Measurements from ENCODE around the gene AP2A1.

Gene AP2A1

DNA sequence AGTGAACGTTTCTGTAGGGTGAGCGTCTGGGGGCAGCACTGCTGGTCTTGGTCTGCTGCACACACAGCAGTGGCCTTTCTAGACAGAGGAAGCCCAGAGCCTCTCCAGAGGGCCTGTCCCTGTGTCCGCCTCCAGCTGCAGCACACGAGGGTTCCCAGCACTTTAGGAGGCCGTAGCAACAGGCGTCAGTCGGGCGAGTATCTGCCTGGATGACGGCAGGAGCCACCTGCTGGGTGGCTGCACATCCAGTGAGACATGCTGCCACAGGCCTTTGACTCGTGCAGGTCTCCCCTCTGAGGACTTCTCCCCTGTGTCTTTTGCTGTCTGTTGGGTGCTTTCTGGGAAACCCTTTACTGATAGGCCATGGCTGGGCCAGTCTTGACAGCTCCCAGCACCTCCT is 22.1 kb downstream of the AP2A1 start:
- TF ChIP-seq EZH2phosphoT487 (conservative IDR thresholded peaks at IDR 0.05; ENCODE audit: low read length), result no peak
- TF ChIP-seq, protein P1, sequence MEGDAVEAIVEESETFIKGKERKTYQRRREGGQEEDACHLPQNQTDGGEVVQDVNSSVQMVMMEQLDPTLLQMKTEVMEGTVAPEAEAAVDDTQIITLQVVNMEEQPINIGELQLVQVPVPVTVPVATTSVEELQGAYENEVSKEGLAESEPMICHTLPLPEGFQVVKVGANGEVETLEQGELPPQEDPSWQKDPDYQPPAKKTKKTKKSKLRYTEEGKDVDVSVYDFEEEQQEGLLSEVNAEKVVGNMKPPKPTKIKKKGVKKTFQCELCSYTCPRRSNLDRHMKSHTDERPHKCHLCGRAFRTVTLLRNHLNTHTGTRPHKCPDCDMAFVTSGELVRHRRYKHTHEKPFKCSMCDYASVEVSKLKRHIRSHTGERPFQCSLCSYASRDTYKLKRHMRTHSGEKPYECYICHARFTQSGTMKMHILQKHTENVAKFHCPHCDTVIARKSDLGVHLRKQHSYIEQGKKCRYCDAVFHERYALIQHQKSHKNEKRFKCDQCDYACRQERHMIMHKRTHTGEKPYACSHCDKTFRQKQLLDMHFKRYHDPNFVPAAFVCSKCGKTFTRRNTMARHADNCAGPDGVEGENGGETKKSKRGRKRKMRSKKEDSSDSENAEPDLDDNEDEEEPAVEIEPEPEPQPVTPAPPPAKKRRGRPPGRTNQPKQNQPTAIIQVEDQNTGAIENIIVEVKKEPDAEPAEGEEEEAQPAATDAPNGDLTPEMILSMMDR (IDR thresholded peaks at IDR 0.05; ENCODE audit: insufficient read depth, low read length, poor library complexity, severe bottlenecking), result no peak
- H3K4me2 ChIP-seq (ENCODE audit: low read depth, low read length, poor library complexity, severe bottlenecking), result no peak overlapping the region
- no peaks in the 10 kb centered on the region for H3K9me2 ChIP-seq (replicated peaks; ENCODE audit: insufficient read depth, low read length)
- no peaks in the 10 kb centered on the region for H3K36me3 ChIP-seq (ENCODE audit: low read length)
- H3K79me2 ChIP-seq (ENCODE audit: insufficient read depth, low read length), result no peaks in the 10 kb centered on the region
- no peak overlapping the region for H3K4me3 ChIP-seq (ENCODE audit: insufficient read depth, low read length, poor library complexity, severe bottlenecking)
- no peak overlapping the region for H3K27ac ChIP-seq (ENCODE audit: low read depth, low read length)
- no peaks in the 10 kb centered on the region for H3F3A ChIP-seq (ENCODE audit: insufficient read depth)
- no peaks in the 10 kb centered on the region for H3K27me3 ChIP-seq (ENCODE audit: low read length)
- H3K9me3 ChIP-seq (ENCODE audit: insufficient read depth, low read length), result no peaks in the 10 kb centered on the region
- H4K20me1 ChIP-seq (ENCODE audit: low read depth, low read length), result no peaks in the 10 kb centered on the region
- no peak overlapping the region for H3K9ac ChIP-seq (ENCODE audit: low read length)
- no peak overlapping the region for H2AFZ ChIP-seq (ENCODE audit: low read depth, low read length, severe bottlenecking)

DNA sequence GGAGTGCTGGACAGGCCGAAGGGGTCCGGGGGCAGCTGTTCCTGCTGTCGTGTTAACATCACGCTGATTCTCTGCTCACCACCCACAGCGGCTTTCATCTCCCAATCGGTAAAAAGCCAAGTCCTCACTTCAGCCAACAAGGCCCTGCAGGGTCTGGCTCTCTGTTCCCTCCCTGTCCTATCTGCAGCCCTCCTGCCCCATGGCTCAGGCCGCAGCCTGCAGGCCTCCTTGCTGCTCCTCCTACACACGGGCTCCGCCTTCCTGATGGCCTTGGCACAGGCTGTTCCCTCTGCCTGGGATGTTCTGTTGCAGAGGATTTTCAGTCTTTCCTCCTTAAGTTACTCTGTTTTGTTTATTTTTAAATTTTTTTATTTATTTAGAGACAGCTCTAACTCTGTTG is 24.1 kb downstream of the AP2A1 start:
- H3K36me3 ChIP-seq (ENCODE audit: low read length), result no peaks in the 10 kb centered on the region
- H2AFZ ChIP-seq (ENCODE audit: low read depth, low read length, severe bottlenecking), result no peak overlapping the region
- no peak overlapping the region for H3K4me3 ChIP-seq (ENCODE audit: insufficient read depth, low read length, poor library complexity, severe bottlenecking)
- H3K79me2 ChIP-seq (ENCODE audit: insufficient read depth, low read length), result no peaks in the 10 kb centered on the region
- no peak overlapping the region for H3K4me2 ChIP-seq (ENCODE audit: low read depth, low read length, poor library complexity, severe bottlenecking)
- no peak overlapping the region for H3K9ac ChIP-seq (ENCODE audit: low read length)
- no peak overlapping the region for H3K27ac ChIP-seq (ENCODE audit: low read depth, low read length)
- H3F3A ChIP-seq (ENCODE audit: insufficient read depth), result no peaks in the 10 kb centered on the region
- no peaks in the 10 kb centered on the region for H3K9me2 ChIP-seq (replicated peaks; ENCODE audit: insufficient read depth, low read length)
- no peaks in the 10 kb centered on the region for H3K9me3 ChIP-seq (ENCODE audit: insufficient read depth, low read length)
- no peak for TF ChIP-seq EZH2phosphoT487 (conservative IDR thresholded peaks at IDR 0.05; ENCODE audit: low read length)
- TF ChIP-seq, protein P1 (IDR thresholded peaks at IDR 0.05; ENCODE audit: insufficient read depth, low read length, poor library complexity, severe bottlenecking), result no peak
- H3K27me3 ChIP-seq (ENCODE audit: low read length), result no peaks in the 10 kb centered on the region
- H4K20me1 ChIP-seq (ENCODE audit: low read depth, low read length), result no peaks in the 10 kb centered on the region

DNA sequence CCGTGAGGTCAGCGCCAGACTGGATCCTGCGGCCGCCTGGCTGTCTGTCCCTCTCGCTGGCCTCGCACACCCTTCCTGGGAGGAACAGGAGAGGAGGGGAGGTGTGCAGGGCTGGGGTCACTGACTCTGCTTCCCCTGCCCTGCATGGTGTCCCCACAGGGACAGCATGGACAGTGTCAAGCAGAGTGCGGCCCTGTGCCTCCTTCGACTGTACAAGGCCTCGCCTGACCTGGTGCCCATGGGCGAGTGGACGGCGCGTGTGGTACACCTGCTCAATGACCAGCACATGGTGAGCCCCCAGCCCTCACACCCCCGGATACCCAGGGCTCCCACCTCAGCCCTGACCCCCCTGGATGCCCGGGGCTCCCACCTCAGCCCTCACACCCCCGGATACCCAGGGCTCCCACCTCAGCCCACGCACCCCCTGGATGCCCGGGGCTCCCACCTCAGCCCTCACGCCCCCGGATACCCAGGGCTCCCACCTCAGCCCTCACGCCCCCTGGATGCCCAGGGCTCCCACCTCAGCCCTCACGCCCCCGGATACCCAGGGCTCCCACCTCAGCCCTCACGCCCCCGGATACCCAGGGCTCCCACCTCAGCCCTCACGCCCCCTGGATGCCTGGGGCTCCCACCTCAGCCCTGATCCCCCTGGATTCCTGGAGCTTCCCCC is 25.1 kb downstream of the AP2A1 start:
- TF ChIP-seq, protein P1 (IDR thresholded peaks at IDR 0.05; ENCODE audit: insufficient read depth, low read length, poor library complexity, severe bottlenecking), result no peak
- TF ChIP-seq EZH2phosphoT487 (conservative IDR thresholded peaks at IDR 0.05; ENCODE audit: low read length), result no peak
- no peak overlapping the region for H3K4me3 ChIP-seq (ENCODE audit: insufficient read depth, low read length, poor library complexity, severe bottlenecking)
- no peak overlapping the region for H2AFZ ChIP-seq (ENCODE audit: low read depth, low read length, severe bottlenecking)
- H3K9me3 ChIP-seq (ENCODE audit: insufficient read depth, low read length), result no peaks in the 10 kb centered on the region
- no peak overlapping the region for H3K27ac ChIP-seq (ENCODE audit: low read depth, low read length)
- no peaks in the 10 kb centered on the region for H3K36me3 ChIP-seq (ENCODE audit: low read length)
- H4K20me1 ChIP-seq (ENCODE audit: low read depth, low read length), result no peaks in the 10 kb centered on the region
- H3K27me3 ChIP-seq (ENCODE audit: low read length), result no peaks in the 10 kb centered on the region
- H3K4me2 ChIP-seq (ENCODE audit: low read depth, low read length, poor library complexity, severe bottlenecking), result no peak overlapping the region
- H3K9ac ChIP-seq (ENCODE audit: low read length), result no peak overlapping the region
- no peaks in the 10 kb centered on the region for H3K9me2 ChIP-seq (replicated peaks; ENCODE audit: insufficient read depth, low read length)
- H3K79me2 ChIP-seq (ENCODE audit: insufficient read depth, low read length), result no peaks in the 10 kb centered on the region
- no peaks in the 10 kb centered on the region for H3F3A ChIP-seq (ENCODE audit: insufficient read depth)

Data from SU-DHL-6 (cell line).